Prostate gland (tissue), 2 donors: ENCODE results near the gene LPIN3. TPM values are rescaled to one million over a fixed set of nuclear protein-coding genes. Genes with fewer than 3 reads are reported as not detected.

Experiments
- DNase-seq: peaks from one replicate; pipeline ENCODE4 v3.0.0-alpha.2; 2019; ENCODE audit warnings: low spot score
- H3K27ac ChIP-seq, 2 donors: fragments of 200-600 bp; sonication (generic); 2 replicates each; pipeline ENCODE4 v1.5.1; 2017 to 2019
- H3K27me3 ChIP-seq: fragments of 200-600 bp; sonication (generic); replicated peaks from 2 replicates; pipeline ENCODE4 v1.5.1; 2019; ENCODE audit not compliant: insufficient read depth
- H3K36me3 ChIP-seq, 2 donors: fragments of 200-600 bp; sonication (generic); 1 replicate in 1 of 2; 2 replicates in 1 of 2; pipeline versions ENCODE4 v1.5.1 to v1.8.1; 2017 to 2019
- H3K4me1 ChIP-seq: fragments of 200-600 bp; sonication (generic); replicated peaks from 2 replicates; pipeline ENCODE4 v1.5.1; 2019
- H3K4me3 ChIP-seq, 2 donors: fragments of 200-600 bp; sonication (generic); 2 replicates each; pipeline ENCODE4 v1.5.1; 2017 to 2019
- H3K9me3 ChIP-seq: fragments of 200-600 bp; sonication (generic); 2 replicates; pipeline ENCODE4 v1.5.1; 2017
- POLR2A ChIP-seq: fragments of 450-650 bp; IDR thresholded peaks from one replicate; pipeline ENCODE4 v1.6.1; 2016; ENCODE audit warnings: antibody characterized with exemption, mild to moderate bottlenecking
- POLR2AphosphoS5 ChIP-seq: sonication (generic); formaldehyde crosslinking; IDR thresholded peaks from one replicate; pipeline ENCODE4 v1.6.1; 2017; ENCODE audit warnings: antibody characterized with exemption
- WGBS: methylation state at CpG from one replicate; pipeline ENCODE4 v1.1.5; 2018; 5-methylcytosine and 5-hydroxymethylcytosine counted together
- intact Hi-C: fragments of 100-400 bp; cut with DNase I; formaldehyde crosslinking; loops from one replicate; pipeline ENCODE4 v1.14.2; 2022
- total RNA-seq, 2 donors: library from RNA; depleted of rRNA; stranded (reverse); fragments of >200 nt; gene quantifications; one replicate each; pipeline ENCODE4 v1.1.0, GENCODE V29; 2016
- TF ChIP-seq, protein P1 (sequence below), 4 experiments: fragments of 200-600 bp in 2 of 4; fragments of 450-650 bp in 2 of 4; sonication (generic) in 2 of 4; IDR thresholded peaks; 1 replicate in 3 of 4; 2 replicates in 1 of 4; pipeline ENCODE4 v1.5.1; 2016 to 2019; ENCODE audit warnings: antibody characterized with exemption in 4 of 4, mild to moderate bottlenecking in 2 of 4, moderate library complexity in 2 of 4

The LPIN3 gene
- total RNA-seq, 2 donors from 2014 or later: 16.2 to 30.4 TPM

DNA sequence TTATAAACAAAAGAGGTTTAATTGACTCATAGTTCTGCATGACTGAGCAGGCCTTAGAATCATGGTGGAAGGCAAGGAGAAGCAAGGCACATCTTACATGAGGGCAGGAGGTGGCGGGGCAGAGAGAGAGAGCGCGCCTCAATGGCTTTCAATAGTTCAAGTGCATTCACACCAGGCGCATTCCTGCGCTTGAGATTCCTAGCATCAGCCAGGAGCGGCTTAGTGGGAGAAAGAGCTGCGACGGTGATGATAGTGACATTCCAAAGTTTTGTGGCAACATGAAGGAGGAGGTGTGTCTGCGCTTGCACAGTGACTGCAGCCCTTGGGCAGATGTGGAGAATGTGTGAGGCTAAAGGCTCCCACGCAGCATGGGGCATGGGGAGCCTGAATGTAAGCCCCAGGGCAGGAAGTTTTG is 51.0 kb downstream of the LPIN3 start:
- H3K4me3 ChIP-seq: no peak overlapping the region
- no peak for DNase-seq
- H3K9me3 ChIP-seq: no peaks in the 10 kb centered on the region
- TF ChIP-seq POLR2AphosphoS5 (no peak), POLR2A (no peak)
- TF ChIP-seq, protein P1, sequence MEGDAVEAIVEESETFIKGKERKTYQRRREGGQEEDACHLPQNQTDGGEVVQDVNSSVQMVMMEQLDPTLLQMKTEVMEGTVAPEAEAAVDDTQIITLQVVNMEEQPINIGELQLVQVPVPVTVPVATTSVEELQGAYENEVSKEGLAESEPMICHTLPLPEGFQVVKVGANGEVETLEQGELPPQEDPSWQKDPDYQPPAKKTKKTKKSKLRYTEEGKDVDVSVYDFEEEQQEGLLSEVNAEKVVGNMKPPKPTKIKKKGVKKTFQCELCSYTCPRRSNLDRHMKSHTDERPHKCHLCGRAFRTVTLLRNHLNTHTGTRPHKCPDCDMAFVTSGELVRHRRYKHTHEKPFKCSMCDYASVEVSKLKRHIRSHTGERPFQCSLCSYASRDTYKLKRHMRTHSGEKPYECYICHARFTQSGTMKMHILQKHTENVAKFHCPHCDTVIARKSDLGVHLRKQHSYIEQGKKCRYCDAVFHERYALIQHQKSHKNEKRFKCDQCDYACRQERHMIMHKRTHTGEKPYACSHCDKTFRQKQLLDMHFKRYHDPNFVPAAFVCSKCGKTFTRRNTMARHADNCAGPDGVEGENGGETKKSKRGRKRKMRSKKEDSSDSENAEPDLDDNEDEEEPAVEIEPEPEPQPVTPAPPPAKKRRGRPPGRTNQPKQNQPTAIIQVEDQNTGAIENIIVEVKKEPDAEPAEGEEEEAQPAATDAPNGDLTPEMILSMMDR (IDR thresholded peaks at IDR 0.05): no peak
- H3K4me1 ChIP-seq: no peaks in the 10 kb centered on the region
- no peaks in the 10 kb centered on the region for H3K27me3 ChIP-seq
- intact Hi-C loops: no loop called here
- no peaks in the 10 kb centered on the region for H3K36me3 ChIP-seq
- 55% methylated on average over 10 of the region's 10 CpGs for WGBS
- no peak overlapping the region for H3K27ac ChIP-seq

DNA sequence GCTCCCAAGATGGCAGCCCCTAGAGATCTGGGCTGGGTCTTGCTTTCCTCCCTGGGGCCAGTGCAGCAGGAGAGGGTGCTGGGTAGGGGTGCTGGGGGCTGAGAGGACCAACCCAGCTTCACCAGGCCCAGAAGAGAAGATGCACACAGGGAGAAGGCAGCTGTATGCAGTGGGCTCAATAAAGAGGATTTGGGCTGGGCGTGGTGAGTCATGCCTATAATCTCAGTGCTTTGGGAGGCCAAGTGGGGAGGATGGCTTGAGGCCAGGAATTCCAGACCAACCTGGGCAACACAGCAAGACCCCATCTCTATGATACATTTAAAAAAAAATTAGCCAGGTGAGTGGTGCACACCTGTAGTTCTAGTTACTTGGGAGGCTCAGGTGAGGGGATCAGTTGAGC is 51.7 kb downstream of the LPIN3 start:
- no peak overlapping the region for H3K4me3 ChIP-seq
- TF ChIP-seq, protein P1 (IDR thresholded peaks at IDR 0.05): no peak
- TF ChIP-seq POLR2A (no peak), POLR2AphosphoS5 (no peak)
- intact Hi-C loops: no loop called here
- no peaks in the 10 kb centered on the region for H3K36me3 ChIP-seq
- 100% methylated on average over 1 of the region's 1 CpG for WGBS
- no peaks in the 10 kb centered on the region for H3K27me3 ChIP-seq
- H3K4me1 ChIP-seq: no peaks in the 10 kb centered on the region
- H3K27ac ChIP-seq: peak overlapping the region in 1 of 2 donors; percentile 50
- no peaks in the 10 kb centered on the region for H3K9me3 ChIP-seq
- no peak for DNase-seq

DNA sequence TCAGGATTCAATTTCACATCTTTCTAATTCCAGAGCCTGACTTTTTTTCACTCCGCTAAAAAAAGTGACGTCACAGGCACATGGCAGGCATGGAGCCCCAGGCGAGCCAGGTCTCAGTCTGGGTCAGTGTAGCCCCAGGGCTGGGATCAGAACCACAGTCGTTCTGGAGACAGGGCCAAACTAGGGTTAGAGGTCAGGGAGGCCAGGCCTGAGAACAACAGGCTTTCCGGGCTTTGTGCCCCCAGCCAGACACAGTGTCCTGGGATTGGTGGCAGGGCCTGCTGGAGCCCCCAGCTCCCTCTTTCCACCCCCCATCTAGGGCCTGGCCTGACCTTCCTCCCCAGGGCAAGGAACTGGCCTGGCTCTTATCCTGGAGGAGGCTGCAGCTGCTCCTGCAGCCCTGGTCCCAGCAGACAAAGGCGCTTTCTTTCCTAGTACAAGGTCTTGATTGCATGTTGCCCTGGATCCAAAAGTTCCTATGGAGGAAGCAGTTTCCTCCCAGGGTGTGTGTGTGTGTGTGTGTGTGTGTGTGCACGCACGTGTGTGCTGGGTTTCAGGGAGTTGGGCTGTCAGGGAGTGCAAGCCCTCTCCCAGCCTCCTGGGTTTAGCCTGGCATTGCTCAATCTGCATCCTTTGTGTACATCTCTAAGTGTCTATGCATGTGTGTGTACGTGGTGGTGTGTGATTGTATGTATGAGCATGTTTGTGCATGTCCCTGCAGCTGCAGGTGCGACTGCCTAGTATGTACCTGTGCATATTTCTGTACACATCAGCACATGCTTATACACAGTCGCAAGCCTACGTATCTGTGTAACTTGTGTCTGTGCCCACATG is 52.5 kb downstream of the LPIN3 start:
- intact Hi-C loops: no loop called here
- no peak overlapping the region for H3K4me3 ChIP-seq
- no peaks in the 10 kb centered on the region for H3K9me3 ChIP-seq
- WGBS: 41% methylated on average over 12 of the region's 12 CpGs
- DNase-seq: no peak
- TF ChIP-seq, protein P1 (IDR thresholded peaks at IDR 0.05): no peak
- TF ChIP-seq POLR2AphosphoS5: peak; percentile 29
- no peaks in the 10 kb centered on the region for H3K4me1 ChIP-seq
- no peaks in the 10 kb centered on the region for H3K27me3 ChIP-seq
- H3K27ac ChIP-seq: peak overlapping the region in 1 of 2 donors; percentile 61
- H3K36me3 ChIP-seq: no peaks in the 10 kb centered on the region

DNA sequence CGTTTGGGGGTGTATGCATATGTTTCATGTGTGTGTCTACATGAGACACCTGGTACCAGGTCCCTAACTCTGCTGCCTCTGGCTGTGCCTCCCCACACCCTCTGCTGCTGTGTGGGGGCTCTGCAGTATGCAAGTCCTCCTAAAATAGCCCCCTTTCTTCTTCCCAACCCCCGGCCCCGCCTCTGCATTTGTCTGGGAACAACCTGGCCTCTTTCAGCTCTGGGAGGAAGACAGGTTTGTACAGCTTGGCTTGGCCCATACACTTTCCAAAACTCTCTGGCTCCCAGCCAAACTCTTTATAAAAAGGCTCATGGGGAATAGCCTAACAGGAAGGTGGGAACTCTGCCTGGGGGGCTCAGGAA is 53.1 kb downstream of the LPIN3 start:
- WGBS: 23% methylated on average over 3 of the region's 3 CpGs
- H3K36me3 ChIP-seq: no peaks in the 10 kb centered on the region
- TF ChIP-seq POLR2AphosphoS5 (no peak), POLR2A (no peak)
- TF ChIP-seq, protein P1 (IDR thresholded peaks at IDR 0.05): no peak
- intact Hi-C loops: no loop called here
- no peaks in the 10 kb centered on the region for H3K9me3 ChIP-seq
- DNase-seq: no peak
- peak overlapping the region in 1 of 2 donors; percentile 61 for H3K27ac ChIP-seq
- no peaks in the 10 kb centered on the region for H3K4me1 ChIP-seq
- H3K4me3 ChIP-seq: no peak overlapping the region
- no peaks in the 10 kb centered on the region for H3K27me3 ChIP-seq

DNA sequence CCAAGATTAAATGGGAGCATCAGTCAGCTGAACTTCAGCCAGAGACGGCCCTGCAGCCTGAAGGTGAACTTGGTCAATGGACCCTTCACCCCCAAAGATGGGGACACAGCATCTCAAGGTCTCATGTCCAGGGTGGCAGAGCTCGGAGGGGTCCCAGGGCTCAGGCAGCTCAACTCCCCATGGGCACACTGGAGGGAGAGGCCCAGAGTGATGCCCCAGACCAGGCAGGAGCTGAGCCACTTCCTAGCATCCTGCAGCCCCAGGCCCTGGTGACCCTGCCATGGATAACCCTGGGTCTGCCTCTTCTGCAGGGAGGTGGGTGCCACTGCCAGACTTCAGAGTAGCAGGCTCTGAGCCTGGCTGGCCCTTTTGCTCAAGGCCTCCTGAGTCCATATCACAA is 53.5 kb downstream of the LPIN3 start:
- H3K36me3 ChIP-seq: no peaks in the 10 kb centered on the region
- H3K4me3 ChIP-seq: no peak overlapping the region
- no peaks in the 10 kb centered on the region for H3K9me3 ChIP-seq
- intact Hi-C loops: no loop called here
- TF ChIP-seq, protein P1 (IDR thresholded peaks at IDR 0.05): no peak
- no peak for TF ChIP-seq POLR2AphosphoS5
- TF ChIP-seq POLR2A: no peak
- no peak for DNase-seq
- 80% methylated on average over 2 of the region's 2 CpGs for WGBS
- peak overlapping the region in 1 of 2 donors; percentile 61 for H3K27ac ChIP-seq
- no peaks in the 10 kb centered on the region for H3K4me1 ChIP-seq
- no peaks in the 10 kb centered on the region for H3K27me3 ChIP-seq
